CD4-positive, alpha-beta T cell treated with Interleukin-4 for 1 hour (primary cell): ENCODE data around the gene PPFIBP2.

Experiments
- DNase-seq, 2 donors: peaks; one replicate each; pipeline ENCODE4 v3.0.0-alpha.2; 2020 to 2022

The PPFIBP2 gene

DNA sequence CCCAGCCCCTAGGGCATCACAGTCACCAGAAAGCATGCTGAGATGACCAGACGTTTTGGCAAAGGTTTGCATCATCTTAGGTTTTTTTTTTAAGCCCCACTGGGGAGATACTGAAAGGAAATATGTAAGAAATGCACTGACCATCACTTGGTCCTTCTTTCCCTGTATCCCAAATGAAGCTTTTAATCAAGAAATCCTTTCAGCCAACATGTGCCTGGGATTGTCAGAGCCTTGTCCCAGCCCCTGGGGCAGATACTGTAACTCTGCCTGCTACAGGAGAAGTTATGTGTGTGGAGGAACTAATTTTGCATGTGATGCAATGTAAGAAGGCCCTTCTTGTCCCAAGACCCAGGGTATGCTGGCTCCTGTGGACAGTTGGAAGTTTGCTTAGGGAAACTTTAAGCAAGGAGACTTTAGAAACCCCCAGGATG is 65.6 kb downstream of the PPFIBP2 start:
- DNase-seq, result no peak

DNA sequence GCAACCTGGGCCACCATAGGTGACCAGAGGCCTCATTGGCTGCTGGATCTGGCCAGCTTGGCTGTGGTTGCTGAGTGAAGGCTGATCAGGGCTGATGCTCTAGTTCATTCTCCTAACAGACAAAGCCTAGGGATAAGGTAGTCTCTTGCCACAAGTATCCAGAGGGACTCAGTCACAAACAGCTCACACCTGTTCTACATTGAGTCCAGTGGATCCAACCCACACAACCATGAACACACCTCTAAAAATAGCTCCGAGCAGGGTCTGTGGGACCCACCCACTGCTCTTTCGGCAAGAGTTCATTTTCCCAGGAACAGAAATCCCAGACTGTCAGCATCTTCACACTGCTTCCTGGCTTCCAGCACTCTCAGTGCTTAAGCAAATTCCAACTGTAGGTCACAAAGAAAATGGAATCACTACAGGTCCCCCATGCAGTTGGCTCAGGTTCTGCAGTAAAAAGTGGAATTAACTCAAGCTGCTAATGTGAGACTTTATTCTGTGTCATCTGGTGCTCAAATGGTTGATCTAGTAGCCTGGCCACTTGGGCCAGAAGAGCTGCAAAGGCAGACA is 67.3 kb downstream of the PPFIBP2 start:
- DNase-seq, result no peak

DNA sequence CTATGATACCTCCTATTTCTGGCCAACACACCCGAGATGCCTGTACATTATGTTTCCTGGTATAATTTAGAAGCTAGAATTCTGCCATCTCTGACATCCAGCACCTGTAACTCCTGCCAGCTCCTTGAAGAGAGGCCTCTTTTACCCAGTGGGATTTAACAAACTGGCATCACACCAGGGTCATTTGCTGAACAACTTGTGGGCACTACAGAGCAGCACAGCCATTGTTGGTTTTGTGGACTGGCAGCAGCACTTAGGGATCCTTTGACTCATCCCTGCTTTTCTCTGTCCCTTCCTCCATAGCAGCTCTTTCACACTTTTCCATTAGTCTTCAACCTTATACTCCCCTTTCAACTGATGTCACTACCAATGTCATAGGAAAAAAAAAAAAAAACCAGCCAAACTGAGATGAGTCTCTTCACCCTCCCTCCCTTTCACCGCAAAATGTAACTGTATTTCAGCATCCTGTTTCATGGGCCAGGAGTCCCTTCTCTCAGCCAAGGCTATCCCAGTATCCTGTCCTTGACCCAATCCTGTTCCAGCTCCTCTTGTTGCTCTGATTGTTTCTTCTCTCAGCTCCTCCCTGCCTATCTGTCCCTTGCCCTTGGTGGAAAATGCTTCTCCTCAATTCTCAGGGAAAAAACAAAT is 68.7 kb downstream of the PPFIBP2 start:
- DNase-seq, result no peak

DNA sequence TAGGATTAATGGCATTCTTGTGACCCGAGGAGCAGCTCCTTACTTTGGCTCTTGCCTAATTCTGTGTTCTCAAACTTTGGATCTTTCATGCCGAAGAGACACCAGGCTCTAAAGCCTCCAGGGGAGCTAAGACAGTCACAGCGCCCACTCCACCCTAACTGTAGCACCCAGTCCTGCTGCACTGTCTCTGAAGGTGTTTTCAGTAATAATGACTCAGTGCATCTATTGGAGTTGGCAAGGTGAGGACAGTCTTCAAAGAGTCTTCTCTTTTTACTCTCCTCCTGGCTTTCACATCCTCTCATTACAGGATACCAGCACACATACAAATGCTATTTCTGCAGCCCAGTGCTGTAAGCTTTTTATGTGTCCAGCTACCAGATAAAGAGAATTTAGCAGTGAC is 69.4 kb downstream of the PPFIBP2 start:
- no peak for DNase-seq

- DNase-seq, result no peak
Measured at GRCh38 chr11:7584910-7585309, 71.1 kb downstream of the PPFIBP2 start.

DNA sequence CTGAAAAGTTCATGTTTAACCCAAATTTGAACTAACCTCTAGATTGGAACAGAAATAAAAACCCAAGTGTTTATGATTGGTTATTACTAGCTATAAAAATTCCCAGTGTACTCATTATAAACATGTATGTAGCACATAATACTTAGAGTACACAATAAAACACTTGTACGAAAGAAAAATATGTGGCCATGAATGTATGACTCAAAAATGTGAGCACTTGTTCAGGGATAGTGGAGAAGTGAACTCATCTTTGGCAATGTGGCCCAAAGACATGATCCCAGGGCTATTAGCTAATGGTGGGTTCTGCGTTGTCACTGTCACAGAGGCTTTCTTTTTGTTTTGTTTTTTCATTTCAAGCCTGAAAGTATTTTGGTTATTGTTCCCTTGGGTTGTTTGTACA is 72.0 kb downstream of the PPFIBP2 start:
- no peak for DNase-seq

- DNase-seq, result no peak
Measured at GRCh38 chr11:7586376-7586775, 72.6 kb downstream of the PPFIBP2 start.

DNA sequence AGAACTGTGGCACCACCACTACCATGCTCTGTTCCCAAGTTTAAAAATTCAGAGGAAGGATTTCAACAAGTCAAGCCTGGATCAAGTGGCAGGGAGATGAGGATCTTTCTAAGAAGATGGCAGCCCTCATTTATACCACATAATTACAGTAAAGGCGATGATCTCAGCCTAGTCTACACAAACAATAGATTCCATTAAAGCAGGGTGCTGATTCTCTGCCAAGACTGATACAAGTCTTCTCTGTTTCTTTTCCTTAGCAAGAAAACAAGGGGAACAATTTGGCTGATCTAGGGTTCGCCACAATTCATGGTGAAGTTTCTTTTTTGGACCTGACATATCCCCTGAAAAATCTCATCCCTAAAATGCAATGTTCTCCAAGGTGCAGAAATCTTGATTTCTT is 73.9 kb downstream of the PPFIBP2 start:
- DNase-seq, result no peak

DNA sequence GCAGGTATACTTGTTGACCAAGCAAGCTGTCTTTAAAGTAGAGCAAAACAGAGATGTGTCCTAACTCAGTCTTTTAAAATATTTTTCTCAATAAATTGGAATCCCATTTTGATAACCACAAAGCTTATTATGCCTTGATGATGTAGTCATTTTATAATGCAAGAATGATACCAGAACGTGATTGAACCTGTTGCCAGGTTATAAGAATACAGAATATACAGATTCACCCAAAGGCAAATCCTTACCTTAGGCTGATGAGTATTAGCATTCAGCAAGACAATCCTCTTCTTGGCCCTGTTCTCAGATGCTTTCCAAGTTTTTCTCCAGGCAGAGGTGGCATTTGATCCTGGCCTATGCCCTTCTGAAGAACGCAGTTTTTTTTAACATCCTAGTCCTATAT is 76.1 kb downstream of the PPFIBP2 start:
- DNase-seq, result no peak

DNA sequence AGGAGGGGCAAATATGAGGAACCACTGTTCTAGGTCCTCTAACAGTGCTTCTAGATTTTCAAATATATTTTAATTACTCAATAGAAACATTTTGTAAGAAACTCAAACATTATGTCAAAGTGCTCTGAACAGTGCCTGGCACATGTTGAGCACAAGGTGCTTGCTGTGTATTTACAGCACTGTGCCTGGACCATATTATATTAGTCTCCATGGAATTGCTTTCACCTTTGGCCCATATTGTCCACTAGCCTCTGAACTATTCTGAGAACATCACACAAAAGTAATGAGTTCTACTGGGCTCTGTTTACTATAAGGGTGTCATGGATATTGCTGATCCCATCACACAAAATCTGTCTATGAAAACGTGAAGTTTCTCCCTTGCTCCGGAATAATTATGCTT is 76.7 kb downstream of the PPFIBP2 start:
- no peak for DNase-seq

- DNase-seq, result no peak
Measured at GRCh38 chr11:7591107-7591894, 77.5 kb downstream of the PPFIBP2 start.

GRCh38 chr11:7591987-7592386 is 78.2 kb downstream of the PPFIBP2 start:
- no peak for DNase-seq

GRCh38 chr11:7592711-7593110 is 78.9 kb downstream of the PPFIBP2 start:
- DNase-seq, result peak in 1 of 2 donors; percentile 50

DNA sequence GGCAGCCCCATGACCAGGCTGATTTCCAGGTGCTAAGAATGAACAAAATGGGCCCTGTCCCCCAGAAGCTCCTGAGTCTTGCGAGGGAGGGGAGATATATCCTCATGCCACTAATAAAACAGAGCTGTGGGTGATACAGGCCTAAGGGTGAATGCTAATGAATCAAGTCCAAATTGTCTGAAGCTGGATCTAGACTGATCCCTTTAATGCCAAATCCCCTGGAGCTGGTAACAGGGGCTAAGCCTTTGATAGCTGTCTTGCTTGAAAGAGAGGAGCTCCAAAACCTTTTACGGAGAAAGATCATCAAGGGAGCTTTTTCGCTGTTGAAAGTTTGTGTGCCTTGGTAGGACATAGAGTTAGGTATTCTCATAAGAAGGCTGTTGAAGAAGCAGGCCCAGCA is 79.7 kb downstream of the PPFIBP2 start:
- no peak for DNase-seq

DNA sequence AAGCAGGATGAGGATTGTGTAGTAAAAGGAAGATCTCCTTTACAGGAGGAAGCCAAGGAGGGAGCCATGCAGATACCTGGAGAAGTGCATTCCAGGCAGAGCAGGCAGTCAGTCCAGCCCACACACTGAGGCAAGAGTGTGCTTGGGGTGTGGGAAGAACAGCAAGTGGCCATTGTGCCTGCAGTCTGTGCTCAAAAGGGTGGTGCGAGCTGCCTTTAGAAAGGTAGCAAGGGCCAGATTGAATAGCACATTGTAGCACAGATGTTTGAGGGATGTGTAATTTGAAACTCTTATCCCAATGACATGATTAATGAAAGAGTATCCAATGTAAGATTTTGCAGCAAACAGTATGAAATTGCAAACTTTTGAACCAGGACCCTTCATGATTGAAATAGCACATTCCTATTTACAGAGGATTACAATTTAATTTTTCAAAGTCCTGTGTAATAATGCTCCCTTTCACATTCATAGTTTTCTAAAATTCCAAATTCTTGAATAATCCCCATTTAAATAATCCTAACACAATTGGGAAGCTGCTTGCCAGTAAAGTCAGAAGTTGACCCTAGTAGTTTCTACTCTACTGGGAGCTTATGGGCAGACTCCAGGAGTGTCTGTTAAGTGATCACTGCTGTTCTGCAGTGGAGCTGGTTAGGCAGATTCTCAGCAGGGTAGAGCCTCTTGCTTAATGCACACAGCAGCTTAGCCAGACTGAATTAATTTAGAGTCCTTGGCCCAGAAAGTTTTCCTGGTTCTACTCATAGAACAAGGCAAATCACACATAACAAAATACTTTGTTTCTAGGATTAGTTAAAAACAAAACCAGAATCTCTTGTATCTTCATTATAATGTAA is 81.4 kb downstream of the PPFIBP2 start:
- DNase-seq, result no peak

GRCh38 chr11:7595951-7596350 is 82.2 kb downstream of the PPFIBP2 start:
- DNase-seq, result no peak

- no peak for DNase-seq
Measured at GRCh38 chr11:7596975-7597391, 83.2 kb downstream of the PPFIBP2 start.

DNA sequence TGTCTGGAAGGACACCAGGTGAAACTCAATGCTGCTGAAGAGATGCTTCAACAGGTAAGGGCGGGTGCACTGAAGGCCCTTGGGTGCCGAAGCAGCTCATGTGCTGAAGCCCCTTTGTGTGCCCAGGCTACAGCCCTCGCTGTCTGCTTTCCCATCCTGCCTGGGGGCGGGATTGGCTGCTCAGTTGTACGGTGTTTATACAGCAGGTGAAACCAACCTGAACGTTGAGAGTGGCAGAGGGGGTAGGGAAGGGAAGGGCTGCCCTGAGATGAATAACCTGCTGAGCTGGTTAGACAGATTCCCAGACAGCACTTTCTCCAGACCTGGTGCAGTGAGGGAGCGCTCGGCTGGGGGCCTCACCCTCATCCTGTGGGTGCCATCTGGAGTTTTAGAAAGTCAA is 83.8 kb downstream of the PPFIBP2 start:
- DNase-seq, result no peak

GRCh38 chr11:7599209-7599608 is 85.4 kb downstream of the PPFIBP2 start:
- DNase-seq, result no peak

DNA sequence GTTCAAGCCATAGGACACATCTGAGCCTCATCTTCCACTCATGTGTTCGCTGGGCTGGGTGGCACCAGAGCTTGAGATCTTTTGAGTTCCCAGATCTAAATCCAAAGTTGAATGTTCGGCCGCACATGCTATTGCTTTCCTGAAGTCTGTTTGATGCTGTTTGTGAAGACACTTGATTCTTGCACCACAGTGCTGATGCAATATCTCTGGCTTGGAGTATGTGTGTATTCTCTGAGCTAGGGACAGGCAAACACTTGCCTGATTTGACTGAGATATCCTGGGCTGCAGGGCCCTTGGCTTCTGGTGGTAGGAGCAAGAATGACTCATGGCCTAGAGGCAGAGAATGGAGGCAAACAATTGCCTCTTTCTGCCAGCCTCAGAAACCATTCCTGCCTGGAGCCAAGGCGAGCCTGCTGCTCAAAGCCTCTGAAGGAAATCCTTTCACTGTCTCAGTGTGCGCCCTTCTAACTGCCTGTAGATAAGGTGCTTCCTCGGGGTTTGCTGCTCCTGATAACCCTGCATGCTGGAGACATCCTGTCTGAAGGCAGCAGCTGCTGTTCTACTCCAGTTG is 86.5 kb downstream of the PPFIBP2 start:
- DNase-seq, result peak in 1 of 2 donors; percentile 15

GRCh38 chr11:7603031-7603781 is 89.4 kb downstream of the PPFIBP2 start:
- DNase-seq, result no peak

- DNase-seq, result no peak
Measured at GRCh38 chr11:7604331-7604955, 90.6 kb downstream of the PPFIBP2 start.
